Measurements from ENCODE around the gene C10orf62. TPM values are rescaled to one million over a fixed set of nuclear protein-coding genes. Genes with fewer than 3 reads are reported as not detected.

C10orf62 gene
- total RNA-seq, 1 experiment from 2014 or later: not detected

DNA sequence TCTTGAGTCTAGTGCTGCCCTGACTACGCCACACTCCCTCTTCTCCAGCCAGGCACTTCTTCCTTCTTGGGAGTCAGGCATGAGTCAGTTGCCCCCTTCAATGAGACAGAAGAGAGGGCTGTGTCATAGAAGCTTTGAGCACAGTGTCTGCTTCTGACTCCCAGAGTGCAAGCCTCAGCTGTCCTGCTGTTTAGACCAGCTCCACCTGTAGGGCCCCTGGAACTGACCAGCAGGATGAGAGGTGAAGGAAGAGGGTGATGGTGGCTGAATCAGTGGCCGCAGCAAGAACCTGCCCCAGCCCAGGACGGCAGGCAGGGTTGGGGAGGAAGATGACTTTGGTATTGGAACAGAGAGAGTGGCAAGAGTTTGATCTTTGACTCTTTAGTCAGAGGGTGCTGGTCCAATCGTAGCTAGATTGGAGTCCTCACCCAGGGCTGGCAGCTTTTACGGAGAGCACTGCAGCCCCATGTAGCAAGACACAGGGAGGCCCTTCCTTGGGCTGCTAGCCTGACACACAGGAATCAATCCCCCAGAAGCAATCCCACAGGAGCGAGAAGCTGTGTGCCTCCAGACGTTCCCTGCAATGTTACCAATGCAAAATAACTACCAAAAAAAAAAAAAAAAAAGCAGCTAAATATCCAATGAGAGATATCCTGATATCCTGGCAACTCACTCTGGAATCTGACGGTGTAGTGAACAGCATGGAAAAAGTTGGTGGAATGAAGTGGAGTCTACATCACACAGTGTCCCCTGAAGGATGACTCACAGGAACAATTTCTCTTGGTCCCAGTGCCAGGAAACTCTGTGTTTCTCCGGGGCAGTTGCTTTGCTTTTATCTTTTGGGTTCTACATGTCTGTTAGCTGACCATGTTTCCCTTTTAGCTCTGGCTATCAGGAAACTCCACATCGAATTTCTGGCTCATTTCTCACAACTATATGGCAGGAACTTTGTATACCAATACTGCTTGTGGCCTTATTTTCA, 6.9 kb downstream of the C10orf62 start:
- no peaks in the 10 kb centered on the region for H3K36me3 Mint-ChIP-seq (ENCODE audit: insufficient read depth, unreplicated experiment)
- Histone ChIP-seq H3K9me3 (no peaks in the 10 kb centered on the region), H3K4me3 (ENCODE audit: low read depth, low read length) (no peak overlapping the region), H3K4me1 (no peaks in the 10 kb centered on the region), H3K36me3 (ENCODE audit: control insufficient read depth, insufficient read depth, low read length) (no peaks in the 10 kb centered on the region), H3K27me3 (replicated peaks; ENCODE audit: control insufficient read depth, insufficient read depth, low read length) (no peaks in the 10 kb centered on the region)
- TF ChIP-seq, protein P1, sequence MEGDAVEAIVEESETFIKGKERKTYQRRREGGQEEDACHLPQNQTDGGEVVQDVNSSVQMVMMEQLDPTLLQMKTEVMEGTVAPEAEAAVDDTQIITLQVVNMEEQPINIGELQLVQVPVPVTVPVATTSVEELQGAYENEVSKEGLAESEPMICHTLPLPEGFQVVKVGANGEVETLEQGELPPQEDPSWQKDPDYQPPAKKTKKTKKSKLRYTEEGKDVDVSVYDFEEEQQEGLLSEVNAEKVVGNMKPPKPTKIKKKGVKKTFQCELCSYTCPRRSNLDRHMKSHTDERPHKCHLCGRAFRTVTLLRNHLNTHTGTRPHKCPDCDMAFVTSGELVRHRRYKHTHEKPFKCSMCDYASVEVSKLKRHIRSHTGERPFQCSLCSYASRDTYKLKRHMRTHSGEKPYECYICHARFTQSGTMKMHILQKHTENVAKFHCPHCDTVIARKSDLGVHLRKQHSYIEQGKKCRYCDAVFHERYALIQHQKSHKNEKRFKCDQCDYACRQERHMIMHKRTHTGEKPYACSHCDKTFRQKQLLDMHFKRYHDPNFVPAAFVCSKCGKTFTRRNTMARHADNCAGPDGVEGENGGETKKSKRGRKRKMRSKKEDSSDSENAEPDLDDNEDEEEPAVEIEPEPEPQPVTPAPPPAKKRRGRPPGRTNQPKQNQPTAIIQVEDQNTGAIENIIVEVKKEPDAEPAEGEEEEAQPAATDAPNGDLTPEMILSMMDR (IDR thresholded peaks at IDR 0.05; ENCODE audit: insufficient read depth in 1 of 2, low read depth in 1 of 2, low read length in 1 of 2, severe bottlenecking in 1 of 2, unreplicated experiment in 1 of 2): no peak
- H3K27ac Mint-ChIP-seq (ENCODE audit: unreplicated experiment): no peak overlapping the region
- no TSS peak for BruUV-seq (replicated peaks)
- H3K9me3 Mint-ChIP-seq (ENCODE audit: unreplicated experiment): no peaks in the 10 kb centered on the region
- no peak overlapping the region for H3K4me3 Mint-ChIP-seq (ENCODE audit: unreplicated experiment)
- no peak for DNase-seq
- H3K27me3 Mint-ChIP-seq (ENCODE audit: insufficient read depth, unreplicated experiment): no peaks in the 10 kb centered on the region
- intact Hi-C loops (cut with micrococcal nuclease; ENCODE audit: unreplicated experiment): no loop called here
- ChIA-PET CTCF (interaction anchor here (0.6 to 0.8 kb wide), 2 partner anchors 16 to 22 kb away, joined by 4 read pairs; no protein-coding TSS in a partner anchor), POLR2A (no interaction called here)
- H3K4me1 Mint-ChIP-seq (ENCODE audit: low read depth, unreplicated experiment): peaks cover 18% of the 10 kb centered on the region

- no peak overlapping the region for H3K4me3 ChIP-seq (ENCODE audit: low read depth, low read length)
- ChIA-PET CTCF (interaction anchor here (0.6 kb wide), 1 partner anchor 25 kb away, joined by 3 read pairs; the partner anchor contains the start of gene ANKRD2), POLR2A (no interaction called here)
- H3K27me3 ChIP-seq (replicated peaks; ENCODE audit: control insufficient read depth, insufficient read depth, low read length): no peaks in the 10 kb centered on the region
- Mint-ChIP-seq H3K27me3 (ENCODE audit: insufficient read depth, unreplicated experiment) (no peaks in the 10 kb centered on the region), H3K36me3 (ENCODE audit: insufficient read depth, unreplicated experiment) (no peaks in the 10 kb centered on the region), H3K9me3 (ENCODE audit: unreplicated experiment) (no peaks in the 10 kb centered on the region), H3K4me1 (ENCODE audit: low read depth, unreplicated experiment) (peaks cover 18% of the 10 kb centered on the region), H3K4me3 (ENCODE audit: unreplicated experiment) (no peak overlapping the region), H3K27ac (ENCODE audit: unreplicated experiment) (peak overlapping the region; percentile 25)
- TF ChIP-seq, protein P1 (IDR thresholded peaks at IDR 0.05; ENCODE audit: insufficient read depth in 1 of 2, low read depth in 1 of 2, low read length in 1 of 2, severe bottlenecking in 1 of 2, unreplicated experiment in 1 of 2): no peak
- no peaks in the 10 kb centered on the region for H3K36me3 ChIP-seq (ENCODE audit: control insufficient read depth, insufficient read depth, low read length)
- BruUV-seq (replicated peaks): no TSS peak
- DNase-seq: no peak
- H3K9me3 ChIP-seq: no peaks in the 10 kb centered on the region
- intact Hi-C loops (cut with micrococcal nuclease; ENCODE audit: unreplicated experiment): no loop called here
- no peaks in the 10 kb centered on the region for H3K4me1 ChIP-seq
Observed at GRCh38 chr10:97597778-97598177, 8.3 kb downstream of the C10orf62 start.

GRCh38 chr10:97598407-97599271, 9.1 kb downstream of the C10orf62 start:
- BruUV-seq (replicated peaks): no TSS peak
- Mint-ChIP-seq H3K27me3 (ENCODE audit: insufficient read depth, unreplicated experiment) (no peaks in the 10 kb centered on the region), H3K36me3 (ENCODE audit: insufficient read depth, unreplicated experiment) (no peaks in the 10 kb centered on the region), H3K4me3 (ENCODE audit: unreplicated experiment) (no peak overlapping the region), H3K27ac (ENCODE audit: unreplicated experiment) (no peak overlapping the region), H3K9me3 (ENCODE audit: unreplicated experiment) (no peaks in the 10 kb centered on the region), H3K4me1 (ENCODE audit: low read depth, unreplicated experiment) (peaks cover 18% of the 10 kb centered on the region)
- no peaks in the 10 kb centered on the region for H3K4me1 ChIP-seq
- no peaks in the 10 kb centered on the region for H3K36me3 ChIP-seq (ENCODE audit: control insufficient read depth, insufficient read depth, low read length)
- no peak overlapping the region for H3K4me3 ChIP-seq (ENCODE audit: low read depth, low read length)
- TF ChIP-seq, protein P1 (IDR thresholded peaks at IDR 0.05; ENCODE audit: insufficient read depth in 1 of 2, low read depth in 1 of 2, low read length in 1 of 2, severe bottlenecking in 1 of 2, unreplicated experiment in 1 of 2): no peak
- H3K27me3 ChIP-seq (replicated peaks; ENCODE audit: control insufficient read depth, insufficient read depth, low read length): no peaks in the 10 kb centered on the region
- POLR2A ChIA-PET: no interaction called here
- CTCF ChIA-PET: no interaction called here
- no peaks in the 10 kb centered on the region for H3K9me3 ChIP-seq
- no peak for DNase-seq
- intact Hi-C loops (cut with micrococcal nuclease; ENCODE audit: unreplicated experiment): no loop called here

Measured in Caco-2 (cell line).